Osteoblast (primary cell): Measurements from ENCODE around the gene KCNQ1. TPM values are rescaled to one million over a fixed set of nuclear protein-coding genes. Genes with fewer than 3 reads are reported as not detected.
A peak's percentile ranks its signal among the peaks of the same experiment; 100 is the strongest.

ENCODE experiments used
- DNase-seq: peaks from one replicate; pipeline ENCODE4 v3.0.0; 2011; ENCODE audit warnings: low spot score, mixed read lengths; ENCODE audit not compliant: insufficient read length; ENCODE audit errors: missing footprints
- H2AFZ ChIP-seq: 2 replicates; pipeline ENCODE4 v1.6.0; 2011; ENCODE audit warnings: mild to moderate bottlenecking, low read length
- H3K27ac ChIP-seq: 2 replicates; pipeline ENCODE4 v1.5.1; 2011; ENCODE audit warnings: mild to moderate bottlenecking, low read depth, low read length, moderate library complexity
- H3K27me3 ChIP-seq: 2 replicates; pipeline ENCODE4 v1.6.0; 2012; ENCODE audit warnings: mild to moderate bottlenecking, control low read depth, inconsistent platforms, low read length, moderate library complexity; ENCODE audit not compliant: insufficient read depth
- H3K36me3 ChIP-seq: 2 replicates; pipeline ENCODE4 v1.5.1; 2011; ENCODE audit warnings: mild to moderate bottlenecking, low read length, control low read depth, moderate library complexity; ENCODE audit not compliant: insufficient read depth
- H3K4me1 ChIP-seq: 2 replicates; pipeline ENCODE4 v1.5.1; 2011; ENCODE audit warnings: mild to moderate bottlenecking, low read length, control low read depth, moderate library complexity; ENCODE audit not compliant: insufficient read depth
- H3K4me2 ChIP-seq: 2 replicates; pipeline ENCODE4 v1.6.0; 2011; ENCODE audit warnings: mild to moderate bottlenecking, low read length; ENCODE audit not compliant: insufficient read depth
- H3K4me3 ChIP-seq: fragments of 200-600 bp; sonication (generic); 3 replicates; pipeline ENCODE4 v1.5.1; 2012; ENCODE audit warnings: mild to moderate bottlenecking, low read length, inconsistent platforms; ENCODE audit not compliant: insufficient read depth
- H3K79me2 ChIP-seq: 2 replicates; pipeline ENCODE4 v1.6.0; 2012; ENCODE audit warnings: mild to moderate bottlenecking, low read length, control low read depth, inconsistent platforms; ENCODE audit not compliant: insufficient read depth
- H3K9me3 ChIP-seq: 2 replicates; pipeline ENCODE4 v1.5.1; 2011; ENCODE audit warnings: low read depth, low read length, control low read depth
- H4K20me1 ChIP-seq: 2 replicates; pipeline ENCODE4 v1.6.0; 2012; ENCODE audit warnings: mild to moderate bottlenecking, low read length, control low read depth; ENCODE audit not compliant: insufficient read depth
- total RNA-seq: library from RNA; depleted of rRNA; stranded (reverse); fragments of >200 nt; gene quantifications from 2 replicates; pipeline ENCODE4 v1.2.3, GENCODE V29; 2012
- TF ChIP-seq, protein P1 (sequence below): IDR thresholded peaks from 2 replicates; pipeline ENCODE4 v1.5.1; 2011; ENCODE audit warnings: mild to moderate bottlenecking, low read depth, low read length, moderate library complexity; ENCODE audit errors: extremely low read depth

KCNQ1 gene
- total RNA-seq, 1 donor = not detected

GRCh38 chr11:2687223-2687530 is 242.4 kb downstream of the KCNQ1 start:
- no peak overlapping the region for H2AFZ ChIP-seq
- peaks cover 19% of the 10 kb centered on the region for H3K36me3 ChIP-seq
- H3K79me2 ChIP-seq = peaks cover 100% of the 10 kb centered on the region
- H3K4me2 ChIP-seq = no peak overlapping the region
- H3K27ac ChIP-seq = no peak overlapping the region
- no peaks in the 10 kb centered on the region for H3K9me3 ChIP-seq
- TF ChIP-seq, protein P1, sequence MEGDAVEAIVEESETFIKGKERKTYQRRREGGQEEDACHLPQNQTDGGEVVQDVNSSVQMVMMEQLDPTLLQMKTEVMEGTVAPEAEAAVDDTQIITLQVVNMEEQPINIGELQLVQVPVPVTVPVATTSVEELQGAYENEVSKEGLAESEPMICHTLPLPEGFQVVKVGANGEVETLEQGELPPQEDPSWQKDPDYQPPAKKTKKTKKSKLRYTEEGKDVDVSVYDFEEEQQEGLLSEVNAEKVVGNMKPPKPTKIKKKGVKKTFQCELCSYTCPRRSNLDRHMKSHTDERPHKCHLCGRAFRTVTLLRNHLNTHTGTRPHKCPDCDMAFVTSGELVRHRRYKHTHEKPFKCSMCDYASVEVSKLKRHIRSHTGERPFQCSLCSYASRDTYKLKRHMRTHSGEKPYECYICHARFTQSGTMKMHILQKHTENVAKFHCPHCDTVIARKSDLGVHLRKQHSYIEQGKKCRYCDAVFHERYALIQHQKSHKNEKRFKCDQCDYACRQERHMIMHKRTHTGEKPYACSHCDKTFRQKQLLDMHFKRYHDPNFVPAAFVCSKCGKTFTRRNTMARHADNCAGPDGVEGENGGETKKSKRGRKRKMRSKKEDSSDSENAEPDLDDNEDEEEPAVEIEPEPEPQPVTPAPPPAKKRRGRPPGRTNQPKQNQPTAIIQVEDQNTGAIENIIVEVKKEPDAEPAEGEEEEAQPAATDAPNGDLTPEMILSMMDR = no peak
- H3K27me3 ChIP-seq = no peaks in the 10 kb centered on the region
- H4K20me1 ChIP-seq = peaks cover 89% of the 10 kb centered on the region
- no peak overlapping the region for H3K4me3 ChIP-seq
- DNase-seq = no peak
- peaks cover 3% of the 10 kb centered on the region for H3K4me1 ChIP-seq

- H3K36me3 ChIP-seq = peaks cover 20% of the 10 kb centered on the region
These were observed 243.0 kb downstream of the KCNQ1 start for GRCh38 chr11:2687782-2688191.

GRCh38 chr11:2688381-2689231 is 243.8 kb downstream of the KCNQ1 start:
- no peak overlapping the region for H3K27ac ChIP-seq
- H3K4me2 ChIP-seq = no peak overlapping the region
- TF ChIP-seq, protein P1 = no peak
- peaks cover 3% of the 10 kb centered on the region for H3K4me1 ChIP-seq
- no peak overlapping the region for H2AFZ ChIP-seq
- H4K20me1 ChIP-seq = peaks cover 91% of the 10 kb centered on the region
- peaks cover 20% of the 10 kb centered on the region for H3K36me3 ChIP-seq
- H3K4me3 ChIP-seq = no peak overlapping the region
- no peaks in the 10 kb centered on the region for H3K27me3 ChIP-seq
- DNase-seq = peak; percentile 61
- peaks cover 100% of the 10 kb centered on the region for H3K79me2 ChIP-seq
- no peaks in the 10 kb centered on the region for H3K9me3 ChIP-seq

More at GRCh38 chr11:2687782-2688191, 243.0 kb downstream of the KCNQ1 start:
- H3K27me3 ChIP-seq = no peaks in the 10 kb centered on the region
- TF ChIP-seq, protein P1 = no peak
- H3K79me2 ChIP-seq = peaks cover 100% of the 10 kb centered on the region
- H3K9me3 ChIP-seq = no peaks in the 10 kb centered on the region
- H3K4me3 ChIP-seq = no peak overlapping the region
- H3K4me2 ChIP-seq = no peak overlapping the region
- H2AFZ ChIP-seq = no peak overlapping the region
- no peak overlapping the region for H3K27ac ChIP-seq
- H4K20me1 ChIP-seq = peaks cover 91% of the 10 kb centered on the region
- H3K4me1 ChIP-seq = peaks cover 3% of the 10 kb centered on the region
- peak; percentile 59 for DNase-seq
